ENCODE measurements around the gene IBA57.

Gene IBA57

GRCh38 chr1:228144993-228145343 lies 20.6 kb upstream of the IBA57 start:
- no peak for DNase-seq (ENCODE audit: low read depth in 2 of 2)

DNA sequence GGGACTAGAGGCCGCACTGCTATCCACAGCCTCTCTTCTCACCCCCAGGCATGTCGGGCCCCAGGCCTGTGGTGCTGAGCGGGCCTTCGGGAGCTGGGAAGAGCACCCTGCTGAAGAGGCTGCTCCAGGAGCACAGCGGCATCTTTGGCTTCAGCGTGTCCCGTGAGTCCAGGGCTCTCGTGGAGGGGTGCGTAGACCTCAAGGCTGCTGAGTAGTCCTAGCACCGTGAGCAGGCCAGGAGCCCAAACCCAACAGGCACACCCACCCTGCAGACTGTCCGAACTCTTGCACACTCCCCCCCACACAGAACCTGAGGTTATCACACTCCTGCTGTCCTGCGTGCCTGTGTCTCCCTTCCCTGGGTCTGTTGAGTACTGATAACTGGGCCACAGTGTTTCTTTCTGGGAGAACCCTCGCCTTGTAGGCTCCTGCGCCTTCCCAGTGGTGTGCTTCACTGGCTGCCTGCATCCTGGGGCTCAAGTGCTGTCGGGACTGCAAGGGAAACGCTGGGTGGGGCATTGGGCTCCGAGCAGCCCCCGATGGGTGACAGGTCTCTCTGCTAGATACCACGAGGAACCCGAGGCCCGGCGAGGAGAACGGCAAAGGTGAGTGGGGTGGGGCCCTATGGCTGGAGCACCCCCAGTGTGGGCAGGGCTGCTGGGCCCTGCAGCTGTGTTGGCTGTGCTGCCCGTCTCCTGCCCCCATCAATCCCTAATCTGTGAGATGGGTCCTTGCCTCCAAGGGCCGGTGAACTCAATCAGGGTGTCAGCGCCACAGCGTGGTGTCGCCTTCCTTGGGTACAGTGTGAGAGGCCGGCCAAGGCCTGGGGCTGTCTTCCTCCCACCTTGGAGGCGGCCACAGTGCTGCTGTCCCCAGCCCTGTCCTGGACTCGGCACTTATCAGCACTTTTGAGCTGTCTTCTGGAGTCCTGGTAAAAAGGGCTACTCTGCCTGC lies 19.9 kb upstream of the IBA57 start:
- no peak for DNase-seq (ENCODE audit: low read depth in 2 of 2)

DNA sequence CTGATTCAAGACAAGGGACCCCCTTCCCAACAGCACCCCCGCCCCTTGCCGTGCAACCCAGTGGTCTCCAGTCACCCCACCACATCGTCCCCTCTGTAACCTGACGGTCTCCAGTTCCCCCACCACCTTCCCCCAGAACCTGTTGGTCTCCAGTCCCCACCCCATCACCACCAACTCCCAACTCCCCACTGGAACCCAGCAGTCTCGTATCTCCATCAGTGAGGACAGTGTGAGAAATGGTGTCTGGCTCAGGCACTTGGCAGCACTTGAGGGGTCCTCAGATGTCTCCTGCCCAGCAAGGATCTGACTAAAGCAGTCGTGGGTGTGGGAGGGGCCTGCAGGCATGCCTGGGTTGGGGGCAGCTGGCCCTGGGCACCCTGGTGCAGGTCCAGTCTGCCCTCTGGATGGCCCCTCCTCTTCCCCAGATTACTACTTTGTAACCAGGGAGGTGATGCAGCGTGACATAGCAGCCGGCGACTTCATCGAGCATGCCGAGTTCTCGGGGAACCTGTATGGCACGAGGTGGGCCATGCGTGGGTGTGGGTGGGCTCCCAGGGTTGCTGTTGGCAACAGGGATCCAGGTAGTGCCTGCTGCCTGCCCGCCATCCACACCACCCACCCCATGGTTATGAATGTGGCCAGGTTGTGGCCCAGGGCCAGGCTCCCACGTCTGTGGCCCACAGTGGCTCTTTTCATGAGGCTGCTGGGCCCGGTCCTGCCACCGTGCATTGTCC lies 19.0 kb upstream of the IBA57 start:
- no peak for DNase-seq (ENCODE audit: low read depth in 2 of 2)

DNA sequence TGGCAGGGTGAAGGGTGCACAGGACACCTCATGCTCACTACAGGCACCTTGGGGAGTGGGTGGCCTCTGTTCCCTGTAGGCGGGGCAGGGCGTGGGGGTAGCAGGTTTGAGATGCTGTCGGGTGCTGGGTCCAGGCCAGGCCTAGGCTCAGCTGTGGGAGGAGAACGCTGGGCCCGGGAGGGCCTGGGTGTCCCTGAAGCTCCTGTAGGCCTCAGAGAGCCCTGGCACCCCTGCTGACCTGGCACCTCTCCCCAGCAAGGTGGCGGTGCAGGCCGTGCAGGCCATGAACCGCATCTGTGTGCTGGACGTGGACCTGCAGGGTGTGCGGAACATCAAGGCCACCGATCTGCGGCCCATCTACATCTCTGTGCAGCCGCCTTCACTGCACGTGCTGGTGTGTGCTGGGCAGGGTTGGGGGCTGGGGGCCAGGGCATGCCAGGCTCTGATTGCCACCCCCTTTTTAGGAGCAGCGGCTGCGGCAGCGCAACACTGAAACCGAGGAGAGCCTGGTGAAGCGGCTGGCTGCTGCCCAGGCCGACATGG lies 18.4 kb upstream of the IBA57 start:
- DNase-seq (ENCODE audit: low read depth in 2 of 2), result no peak

DNA sequence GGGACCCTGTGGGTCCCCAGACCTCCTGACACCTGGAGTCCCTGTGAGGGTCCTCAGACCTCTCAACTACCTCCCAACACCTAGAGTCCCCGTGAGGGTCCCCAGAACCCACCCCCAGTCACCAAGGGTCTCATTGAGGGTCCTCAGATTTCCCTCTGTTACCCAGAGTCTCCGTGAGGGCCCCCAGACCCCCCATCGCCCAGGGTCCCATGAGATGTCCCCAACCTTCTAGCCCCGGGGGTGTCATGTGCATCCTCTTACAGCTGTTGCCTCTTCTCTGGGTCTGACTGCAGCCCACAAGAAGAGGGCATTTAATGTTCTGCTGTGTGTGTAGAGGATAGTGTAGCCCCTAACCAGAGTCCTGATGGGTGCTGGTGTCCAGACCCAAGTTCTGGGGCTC lies 17.8 kb upstream of the IBA57 start:
- no peak for DNase-seq (ENCODE audit: low read depth in 2 of 2)

DNA sequence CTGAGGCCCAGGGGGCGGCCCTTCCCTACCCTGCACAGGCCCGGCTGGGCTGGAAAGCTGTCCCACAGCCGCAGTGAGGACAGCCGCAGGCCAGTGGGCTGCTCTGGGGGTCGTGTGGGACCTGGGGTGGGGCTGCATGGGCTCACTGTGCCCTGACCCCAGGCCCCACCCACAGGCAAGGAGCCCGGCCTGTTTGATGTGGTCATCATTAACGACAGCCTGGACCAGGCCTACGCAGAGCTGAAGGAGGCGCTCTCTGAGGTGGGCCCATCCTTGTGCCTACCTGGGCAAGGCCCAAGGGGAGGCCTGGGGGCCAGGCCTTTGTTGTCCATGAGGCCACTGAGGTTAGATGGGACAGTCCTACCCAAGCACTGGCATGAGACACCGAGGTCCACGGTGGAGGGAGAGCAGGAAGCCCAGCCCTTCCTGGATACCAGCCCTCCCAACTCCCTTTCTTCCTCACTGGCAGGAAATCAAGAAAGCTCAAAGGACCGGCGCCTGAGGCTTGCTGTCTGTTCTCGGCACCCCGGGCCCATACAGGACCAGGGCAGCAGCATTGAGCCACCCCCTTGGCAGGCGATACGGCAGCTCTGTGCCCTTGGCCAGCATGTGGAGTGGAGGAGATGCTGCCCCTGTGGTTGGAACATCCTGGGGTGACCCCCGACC lies 17.3 kb upstream of the IBA57 start:
- DNase-seq (ENCODE audit: low read depth in 2 of 2), result no peak

DNA sequence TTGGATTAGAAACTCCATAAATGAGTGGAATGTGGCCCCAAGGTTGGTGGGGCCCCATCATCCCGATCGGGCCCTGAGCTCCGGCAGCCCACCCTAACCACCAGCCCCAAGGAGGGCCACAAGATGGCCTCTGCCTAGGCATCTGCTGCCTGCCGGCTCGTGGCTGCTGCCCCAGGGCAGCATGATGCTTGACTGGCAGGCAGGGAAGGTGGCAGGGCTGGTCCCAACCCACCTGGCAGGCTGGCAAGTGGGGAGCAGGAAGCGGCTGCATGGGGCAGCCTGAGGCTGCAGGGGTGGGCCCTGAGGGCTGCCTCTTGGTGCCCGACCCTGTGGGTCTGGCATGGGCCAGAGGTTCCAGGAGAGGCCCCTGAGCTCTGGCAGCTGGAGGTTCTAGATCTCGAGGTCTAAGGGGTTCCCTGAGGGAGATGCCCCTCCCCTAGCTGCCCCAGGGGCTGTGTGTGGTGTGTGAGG lies 16.6 kb upstream of the IBA57 start:
- DNase-seq (ENCODE audit: low read depth in 2 of 2), result no peak

DNA sequence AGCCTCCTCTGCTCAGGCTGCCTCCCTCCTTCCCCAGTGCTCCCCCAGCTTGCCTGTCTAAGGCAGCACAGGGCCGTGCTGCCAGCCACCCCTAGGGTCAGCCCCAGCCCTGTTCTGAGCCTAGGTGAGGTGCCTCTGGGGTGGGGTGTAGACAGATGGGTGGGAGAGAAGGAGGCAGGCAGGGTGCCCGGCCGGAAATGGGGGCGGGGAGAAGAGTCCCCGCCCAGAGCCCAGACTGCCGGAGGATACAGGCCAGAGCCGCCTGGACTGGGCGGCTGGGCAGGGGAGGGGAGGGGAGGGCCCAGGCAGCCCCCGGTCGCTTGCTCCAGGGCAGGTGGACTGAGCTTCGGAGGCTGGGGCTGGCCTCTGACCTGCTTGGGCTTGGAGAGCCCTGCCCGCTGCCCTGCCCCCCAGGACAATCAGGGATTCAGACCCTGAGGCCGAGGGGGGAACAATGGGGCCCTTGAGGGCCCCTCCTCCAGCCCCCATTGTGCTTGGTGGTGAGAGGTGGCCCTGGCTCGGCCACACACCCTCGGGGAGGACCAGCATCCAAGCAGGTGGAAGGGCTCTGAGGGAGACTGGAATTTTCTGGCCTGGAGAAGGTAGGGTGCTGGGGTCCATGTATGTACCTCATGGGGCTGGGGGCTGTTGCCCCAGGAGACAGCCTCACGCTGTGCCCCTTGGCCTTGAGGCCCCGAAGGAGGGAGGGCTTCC lies 16.0 kb upstream of the IBA57 start, which contains the start of gene GJC2:
Gene GJC2, plus strand, starts transcription at position 525 of the 714 bp plus-strand sequence. CDS start 7,829 bp downstream, outside the sequence.
- DNase-seq (ENCODE audit: low read depth in 2 of 2), result no peak

DNA sequence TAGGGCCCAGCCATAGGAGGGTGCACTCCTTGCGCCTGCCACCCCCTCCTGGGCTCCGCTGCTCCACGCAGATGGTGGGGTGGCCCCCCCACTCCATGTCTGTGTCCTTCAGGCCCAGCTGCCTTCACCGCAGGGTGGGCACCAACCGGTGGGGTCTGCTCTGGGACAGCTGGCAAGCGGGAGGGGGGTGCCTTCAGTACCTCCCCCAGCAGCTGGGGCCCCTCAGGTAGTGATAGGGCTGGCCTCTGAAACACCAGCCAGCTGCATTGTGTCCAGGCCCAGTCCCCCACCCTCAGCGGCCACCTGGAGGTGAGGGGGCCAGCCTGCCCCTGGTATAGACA lies 15.5 kb upstream of the IBA57 start:
- DNase-seq (ENCODE audit: low read depth in 2 of 2), result no peak

DNA sequence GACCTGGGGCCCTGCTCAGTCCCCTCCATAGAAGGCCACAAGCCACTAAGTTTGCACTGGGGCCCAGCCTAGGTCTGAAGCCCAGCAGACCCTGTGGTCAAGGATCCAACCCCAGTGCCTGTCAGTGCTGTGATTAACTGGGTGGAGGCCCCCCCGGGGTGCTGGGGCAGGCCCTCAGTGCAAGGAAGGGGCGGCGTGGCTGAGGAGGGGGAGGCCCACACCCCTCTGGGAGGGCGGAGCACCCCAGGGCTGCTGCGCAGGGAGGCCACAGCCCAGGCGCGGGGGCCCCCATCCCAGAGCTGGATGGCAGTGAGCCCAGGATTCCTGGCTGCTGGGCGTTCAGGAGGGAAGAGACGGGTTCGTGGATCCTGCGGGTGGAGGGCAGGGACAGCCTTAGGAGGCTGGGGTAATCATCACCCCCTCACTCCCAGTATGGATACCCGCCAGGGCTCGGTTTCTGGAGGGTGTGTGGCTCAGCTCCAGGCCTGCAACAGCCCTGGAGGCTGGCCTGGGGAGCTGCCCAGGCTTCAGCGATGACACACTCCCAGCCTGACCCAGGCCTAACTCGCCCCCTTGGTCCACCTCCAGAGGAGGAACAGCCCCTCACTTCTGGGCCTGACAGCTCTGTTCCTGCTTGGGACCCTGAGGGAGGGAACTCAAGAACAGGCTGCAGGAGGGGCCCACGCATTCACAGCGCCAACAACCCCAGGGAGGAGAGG lies 15.0 kb upstream of the IBA57 start:
- DNase-seq (ENCODE audit: low read depth in 2 of 2), result peak; percentile 52 to 57

GRCh38 chr1:228151180-228151925 lies 14.3 kb upstream of the IBA57 start:
- DNase-seq (ENCODE audit: low read depth in 2 of 2), result no peak

- no peak for DNase-seq (ENCODE audit: low read depth in 2 of 2)
Observed at GRCh38 chr1:228152097-228152917, 13.3 kb upstream of the IBA57 start.

- DNase-seq (ENCODE audit: low read depth in 2 of 2), result no peak
Observed at GRCh38 chr1:228152918-228153258, 12.7 kb upstream of the IBA57 start.

DNA sequence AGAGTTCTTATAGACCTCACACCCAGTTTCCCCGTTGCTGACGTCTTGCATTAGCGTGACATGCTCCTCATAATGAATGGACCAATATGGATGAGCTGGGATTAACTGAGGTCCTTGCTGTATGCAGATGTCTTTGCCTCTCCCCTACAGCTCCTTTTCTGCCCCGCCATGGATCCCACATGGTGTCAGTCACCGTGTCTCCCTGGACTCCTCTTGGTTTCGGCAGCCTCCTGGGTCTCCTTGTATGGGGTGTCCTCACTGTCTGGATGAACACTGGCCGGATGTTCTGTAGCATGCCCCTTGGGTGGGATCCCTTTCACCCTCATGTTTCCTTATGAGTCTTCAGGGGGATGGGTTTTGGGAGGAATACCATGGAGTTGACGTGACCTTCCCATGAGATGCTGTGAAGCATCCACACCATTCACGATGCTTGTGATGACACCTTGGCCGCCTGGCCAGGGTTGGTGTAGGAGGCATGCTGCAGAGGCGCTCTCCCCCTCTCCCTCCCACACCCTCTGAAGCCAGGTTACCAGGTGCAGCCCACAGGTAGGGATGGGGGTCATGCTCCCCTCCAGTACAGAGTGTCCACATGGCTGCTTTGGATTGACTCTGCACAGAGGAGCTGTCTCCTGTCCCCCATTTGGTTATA lies 11.5 kb upstream of the IBA57 start:
- DNase-seq (ENCODE audit: low read depth in 2 of 2), result no peak

- DNase-seq (ENCODE audit: low read depth in 2 of 2), result no peak
Observed at GRCh38 chr1:228154670-228155571, 10.7 kb upstream of the IBA57 start.

DNA sequence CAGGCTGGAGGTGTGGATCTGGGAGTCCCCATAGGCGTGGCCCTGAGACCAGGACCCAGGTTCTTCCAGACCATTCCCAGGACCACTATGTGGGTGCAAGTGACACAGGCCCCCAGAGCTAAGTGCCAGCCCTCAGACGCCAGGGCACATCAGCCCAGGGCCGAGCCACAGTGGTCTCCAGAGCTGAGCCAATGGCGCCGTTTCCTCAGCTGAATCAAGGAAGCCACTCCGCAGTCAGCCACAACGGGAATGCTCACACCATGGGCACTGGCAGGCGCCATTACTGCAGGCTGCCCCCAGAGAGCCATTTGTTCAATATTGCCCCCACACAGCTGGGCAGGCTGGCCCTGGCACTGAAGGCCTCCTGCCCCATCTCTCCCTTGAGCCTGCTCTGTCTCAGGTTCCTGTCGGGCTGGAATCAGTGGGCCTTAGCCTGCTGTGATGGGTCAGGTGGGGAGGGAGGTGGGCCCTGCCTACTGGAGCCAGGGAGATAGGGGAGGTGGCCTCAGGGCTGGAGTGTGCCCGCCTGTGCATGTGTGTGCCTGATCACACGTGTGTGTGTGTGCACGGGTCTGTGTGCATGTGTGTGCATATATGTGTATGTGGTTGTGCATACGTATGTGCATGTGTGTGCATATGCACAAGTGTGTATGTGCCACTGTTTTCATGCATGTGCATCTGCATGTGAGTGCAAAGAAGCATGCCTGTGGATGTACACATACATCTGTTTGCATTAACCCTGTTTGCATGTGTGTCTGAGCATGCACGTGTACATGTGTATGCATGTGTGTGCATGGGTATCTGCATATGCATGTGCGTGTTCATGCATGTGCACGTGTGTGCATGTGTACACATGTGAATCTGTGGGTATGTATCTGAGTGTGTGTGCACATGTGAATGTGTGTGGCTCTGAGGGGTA lies 9.7 kb upstream of the IBA57 start:
- no peak for DNase-seq (ENCODE audit: low read depth in 2 of 2)

- no peak for DNase-seq (ENCODE audit: low read depth in 2 of 2)
Observed at GRCh38 chr1:228156515-228156881, 9.1 kb upstream of the IBA57 start.
